Stimulated activated CD8-positive, alpha-beta memory T cell treated with anti-CD3 and anti-CD28 coated beads, Interleukin-7, amount 100 ng/mL, for 1 hour (primary cell): ENCODE data around the gene HABP2.

Source experiments
- DNase-seq, 2 donors: peaks; one replicate each; pipeline ENCODE4 v3.0.0-alpha.2; 2020; ENCODE audit warnings: low read depth in 2 of 2

Gene HABP2

DNA sequence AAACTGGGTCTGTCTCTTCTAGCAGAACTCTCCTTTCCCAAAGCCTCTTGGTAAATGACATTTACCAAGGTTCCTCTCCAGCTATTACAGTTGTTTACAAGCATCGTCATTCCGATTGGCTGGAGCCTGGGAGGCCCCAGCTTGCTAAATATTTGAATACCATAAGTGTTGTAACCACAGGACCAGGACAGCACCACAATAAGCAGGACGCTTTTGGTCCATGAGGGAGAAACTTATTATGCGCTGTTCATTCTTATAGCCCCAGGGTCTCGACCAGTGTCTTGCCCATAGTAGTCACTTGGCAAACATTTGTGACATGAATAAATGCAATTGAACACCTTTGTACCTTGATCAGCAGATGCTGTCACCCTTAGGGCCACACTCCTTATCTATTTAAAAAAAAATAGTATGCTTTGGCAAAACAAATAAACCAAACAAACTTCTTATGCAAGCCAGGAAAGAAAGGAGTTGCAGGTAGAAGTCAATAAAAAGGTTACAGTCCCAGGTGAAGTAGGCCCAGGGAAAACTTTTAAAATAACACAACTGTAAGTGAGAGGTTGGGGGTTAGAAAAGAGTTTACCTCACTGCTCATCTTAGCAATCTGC, 78.2 kb downstream of the HABP2 start:
- DNase-seq, result no peak

DNA sequence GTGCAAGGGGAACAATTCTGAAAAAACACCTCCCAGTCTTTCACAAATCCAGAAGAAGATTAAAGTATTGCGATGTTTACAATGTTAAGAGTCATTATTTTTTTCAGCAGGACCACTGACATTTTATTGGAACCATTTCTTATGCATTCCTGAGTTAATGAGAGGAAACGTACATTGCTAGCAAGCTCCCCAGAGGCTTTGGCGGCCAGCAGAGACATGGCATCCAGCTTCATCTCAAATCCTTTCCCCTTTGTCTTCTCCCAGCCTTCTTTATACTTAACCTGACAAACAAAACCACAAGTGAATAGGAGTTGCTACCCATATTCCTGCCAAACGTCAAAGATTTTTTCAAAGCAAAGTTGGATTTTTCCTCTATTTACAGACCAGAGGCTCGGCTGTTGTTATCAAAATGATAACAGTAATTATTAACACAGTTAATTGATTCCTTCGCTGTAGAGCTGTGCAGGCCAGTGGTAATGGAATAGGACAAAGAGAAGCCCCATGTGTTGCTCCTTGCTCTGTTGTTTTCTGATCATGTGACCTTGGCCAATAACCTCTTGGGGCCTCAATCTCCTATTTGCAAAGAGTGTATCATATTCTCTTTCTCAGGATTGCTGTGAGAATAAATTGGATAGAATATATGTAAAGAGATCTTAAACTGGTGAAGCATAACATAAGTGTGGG, 79.0 kb downstream of the HABP2 start:
- no peak for DNase-seq
